GM06990 (cell line): ENCODE results near the gene ZFYVE28.
"Not testable (repeated sequence)": the region's sequence is repeated elsewhere in the genome, so short reads cannot be mapped to it uniquely, and the experiment has no call there.

Experiments
- DNase-seq: peaks from one replicate; pipeline ENCODE4 v3.0.0-alpha.2; 2011; ENCODE audit not compliant: insufficient read length; ENCODE audit errors: extremely low read depth
- H3K27me3 ChIP-seq: replicated peaks from 2 replicates; pipeline ENCODE4 v1.6.0; 2011; ENCODE audit warnings: low read length; ENCODE audit not compliant: control insufficient read depth, insufficient read depth
- H3K36me3 ChIP-seq: 2 replicates; pipeline ENCODE4 v1.5.1; 2011; ENCODE audit warnings: low read length; ENCODE audit not compliant: control insufficient read depth, insufficient read depth
- H3K4me3 ChIP-seq: replicated peaks from 2 replicates; pipeline ENCODE4 v1.5.1; 2011; ENCODE audit warnings: low read depth, mild to moderate bottlenecking, control low read depth, low read length
- TF ChIP-seq, protein P1 (sequence below): IDR thresholded peaks from 2 replicates; pipeline ENCODE4 v1.5.1; 2011; ENCODE audit warnings: low read length, control low read depth, mild to moderate bottlenecking, inconsistent platforms; ENCODE audit not compliant: insufficient read depth, poor library complexity, severe bottlenecking

ZFYVE28 gene

GRCh38 chr4:2417765-2418649 is at the start of gene ZFYVE28:
Gene ZFYVE28, minus strand, starts transcription at chr4:2418645. Its CDS starts 322 bp downstream, at chr4:2418323.
- Histone ChIP-seq H3K27me3 (peaks cover 5% of the 10 kb centered on the region), H3K36me3 (no peaks in the 10 kb centered on the region), H3K4me3 (peak within 1 kb of the TSS; percentile 64)
- TF ChIP-seq, protein P1, sequence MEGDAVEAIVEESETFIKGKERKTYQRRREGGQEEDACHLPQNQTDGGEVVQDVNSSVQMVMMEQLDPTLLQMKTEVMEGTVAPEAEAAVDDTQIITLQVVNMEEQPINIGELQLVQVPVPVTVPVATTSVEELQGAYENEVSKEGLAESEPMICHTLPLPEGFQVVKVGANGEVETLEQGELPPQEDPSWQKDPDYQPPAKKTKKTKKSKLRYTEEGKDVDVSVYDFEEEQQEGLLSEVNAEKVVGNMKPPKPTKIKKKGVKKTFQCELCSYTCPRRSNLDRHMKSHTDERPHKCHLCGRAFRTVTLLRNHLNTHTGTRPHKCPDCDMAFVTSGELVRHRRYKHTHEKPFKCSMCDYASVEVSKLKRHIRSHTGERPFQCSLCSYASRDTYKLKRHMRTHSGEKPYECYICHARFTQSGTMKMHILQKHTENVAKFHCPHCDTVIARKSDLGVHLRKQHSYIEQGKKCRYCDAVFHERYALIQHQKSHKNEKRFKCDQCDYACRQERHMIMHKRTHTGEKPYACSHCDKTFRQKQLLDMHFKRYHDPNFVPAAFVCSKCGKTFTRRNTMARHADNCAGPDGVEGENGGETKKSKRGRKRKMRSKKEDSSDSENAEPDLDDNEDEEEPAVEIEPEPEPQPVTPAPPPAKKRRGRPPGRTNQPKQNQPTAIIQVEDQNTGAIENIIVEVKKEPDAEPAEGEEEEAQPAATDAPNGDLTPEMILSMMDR, result no peak
- no peak for DNase-seq

DNA sequence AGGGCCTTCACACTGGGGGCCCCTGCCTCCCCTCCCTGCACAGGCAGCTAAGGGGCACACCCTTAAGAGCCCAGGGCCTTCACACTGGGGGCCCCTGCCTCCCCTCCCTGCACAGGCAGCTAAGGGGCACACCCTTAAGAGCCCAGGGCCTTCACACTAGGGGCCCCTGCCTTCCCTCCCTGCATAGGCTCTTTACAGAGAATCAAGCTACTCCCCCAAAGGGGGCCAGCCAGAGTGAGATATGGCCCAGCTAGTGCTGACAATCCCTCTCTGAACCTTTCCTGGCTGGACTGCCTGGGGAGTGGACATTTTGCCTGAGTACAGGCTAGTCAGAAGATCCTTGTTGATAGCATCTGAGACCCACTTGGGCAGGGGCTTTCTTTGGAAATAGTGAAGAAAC is 47.1 kb upstream of the ZFYVE28 start:
- DNase-seq, H3K4me3 ChIP-seq, H3K36me3 ChIP-seq: not testable (repeated sequence)

DNA sequence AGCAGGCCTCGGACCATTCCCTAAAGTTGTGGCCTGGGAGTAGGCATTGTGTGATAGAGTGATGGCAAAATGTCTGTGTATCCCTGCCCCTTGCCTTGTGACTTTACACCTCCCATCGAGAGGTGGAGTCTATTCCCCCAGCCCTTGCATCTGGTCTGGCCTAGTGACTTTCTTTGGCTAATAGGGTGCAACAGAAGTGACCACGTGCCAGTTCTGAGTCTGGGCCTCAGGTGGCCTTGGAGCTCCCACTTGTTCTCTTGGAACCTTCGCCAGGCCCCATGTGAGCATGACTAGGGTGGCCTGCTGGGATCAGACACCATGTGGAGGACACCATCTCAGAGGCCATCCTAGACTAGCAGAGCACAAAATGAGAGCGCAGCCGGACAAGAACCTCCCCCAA is 46.6 kb upstream of the ZFYVE28 start:
- Histone ChIP-seq H3K27me3 (no peaks in the 10 kb centered on the region), H3K4me3 (no peak overlapping the region), H3K36me3 (no peaks in the 10 kb centered on the region)
- TF ChIP-seq, protein P1, result no peak
- DNase-seq, result no peak

More for the DNA sequence above, 47.1 kb upstream of the ZFYVE28 start:
- not testable (repeated sequence) for H3K27me3 ChIP-seq

- TF ChIP-seq, protein P1, result no peak
- DNase-seq, result no peak
- peak overlapping the region; percentile 38 for H3K4me3 ChIP-seq
- H3K27me3 ChIP-seq, result no peaks in the 10 kb centered on the region
- H3K36me3 ChIP-seq, result no peaks in the 10 kb centered on the region
Observed at GRCh38 chr4:2462992-2463762, 44.7 kb upstream of the ZFYVE28 start.

DNA sequence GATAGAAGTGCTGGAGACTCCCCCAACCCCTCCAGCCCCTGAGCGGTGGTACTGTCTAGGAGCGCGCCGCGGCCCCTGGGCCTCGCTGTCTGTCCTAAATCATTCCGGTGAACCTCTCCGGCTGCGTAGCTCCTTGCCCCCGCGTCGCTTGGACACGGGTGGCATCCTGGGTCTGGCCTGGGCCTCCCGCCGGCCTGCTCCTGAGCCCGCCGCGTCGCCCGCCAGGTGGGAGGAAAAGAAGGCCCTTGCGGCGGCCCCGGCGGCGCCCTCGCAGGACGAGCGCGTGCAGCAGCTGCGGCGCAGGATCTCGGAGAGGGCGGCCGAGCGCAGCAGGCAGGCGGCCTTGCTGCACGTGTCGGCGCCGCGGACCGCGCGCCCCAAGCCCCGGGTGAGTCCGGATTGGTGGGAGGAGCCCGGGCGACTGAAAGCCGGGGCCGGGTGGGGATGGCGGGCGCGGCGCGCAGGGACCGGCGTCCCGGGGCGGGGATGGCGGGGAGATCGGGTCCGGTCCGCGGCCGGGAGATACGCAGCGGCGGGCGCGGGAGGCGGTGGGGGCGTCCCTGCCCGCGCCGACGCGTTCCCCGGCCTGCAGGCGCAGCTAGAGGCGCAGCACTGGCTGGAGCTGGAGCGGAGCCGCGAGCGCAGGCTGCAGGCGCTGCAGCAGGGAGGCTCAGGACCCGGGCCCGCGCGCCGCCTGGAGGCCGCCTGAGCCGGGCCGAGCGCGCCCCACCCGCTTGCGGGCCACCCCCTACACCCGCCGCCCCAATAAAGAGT is 44.0 kb upstream of the ZFYVE28 start:
- TF ChIP-seq, protein P1, result peak; percentile 24
- peak overlapping the region; percentile 38 for H3K4me3 ChIP-seq
- DNase-seq, result peak; percentile 82
- no peaks in the 10 kb centered on the region for H3K27me3 ChIP-seq
- no peaks in the 10 kb centered on the region for H3K36me3 ChIP-seq
